H1 (cell line): ENCODE measurements around the gene PI4KB. TPM values are rescaled to one million over a fixed set of nuclear protein-coding genes. Genes with fewer than 3 reads are reported as not detected.

ENCODE experiments used
- CTCF ChIA-PET: fragments of 300-600 bp; sonication (Branson Sonifier 250); formaldehyde crosslinking; loops from one replicate; lab custom pipeline; 2021; ENCODE audit not compliant: partially characterized antibody; lab: Charles Lee
- POLR2A ChIA-PET: fragments of 300-600 bp; sonication (Branson Sonifier 250); formaldehyde crosslinking; loops from one replicate; lab custom pipeline; 2021; ENCODE audit warnings: inconsistent platforms; ENCODE audit not compliant: partially characterized antibody; lab: Charles Lee
- DNase-seq, 2 experiments: peaks; one replicate each; pipeline versions ENCODE4 v3.0.0 to v3.0.0-alpha.2; 2010 to 2022; ENCODE audit warnings: low spot score in 2 of 2, low read depth in 1 of 2, mixed read lengths in 1 of 2
- FAIRE-seq: peaks from 2 replicates; lab custom pipeline; 2011; peaks lifted over from hg19 to GRCh38; lab: Jason Lieb, UNC
- H2AFZ ChIP-seq: 2 replicates; pipeline ENCODE4 v1.8.1; 2012; ENCODE audit warnings: low read length, inconsistent platforms
- H2AK5ac ChIP-seq: 2 replicates; pipeline ENCODE4 v1.6.1; 2013; ENCODE audit warnings: low read depth, low read length
- H2BK120ac ChIP-seq: replicated peaks from 2 replicates; pipeline ENCODE3; 2013; ENCODE audit warnings: low read depth, low read length, inconsistent platforms
- H2BK12ac ChIP-seq: 2 replicates; pipeline ENCODE4 v1.6.1; 2013; ENCODE audit warnings: low read depth, low read length
- H2BK15ac ChIP-seq: 2 replicates; pipeline ENCODE4 v1.6.1; 2013; ENCODE audit warnings: low read length
- H2BK20ac ChIP-seq: 2 replicates; pipeline ENCODE4 v1.6.1; 2013; ENCODE audit warnings: low read length
- H2BK5ac ChIP-seq: 2 replicates; pipeline ENCODE4 v1.6.1; 2013; ENCODE audit warnings: low read depth, low read length
- H3K14ac ChIP-seq: 2 replicates; pipeline ENCODE4 v1.6.1; 2013; ENCODE audit warnings: inconsistent platforms; ENCODE audit not compliant: insufficient read length
- H3K18ac ChIP-seq: 2 replicates; pipeline ENCODE4 v1.6.1; 2013; ENCODE audit warnings: low read length; ENCODE audit errors: extremely low read depth
- H3K23ac ChIP-seq: 2 replicates; pipeline ENCODE4 v1.6.1; 2013; ENCODE audit warnings: inconsistent platforms; ENCODE audit not compliant: insufficient read length
- H3K23me2 ChIP-seq: 2 replicates; pipeline ENCODE4 v1.6.1; 2013; ENCODE audit warnings: low read depth, low read length
- H3K27ac ChIP-seq: 2 replicates; pipeline ENCODE4 v1.6.1; 2011; ENCODE audit warnings: low read depth, low read length, inconsistent platforms
- H3K27me3 ChIP-seq, 4 experiments: replicated peaks in 1 of 4; 1 replicate in 1 of 4; 2 replicates in 3 of 4; pipeline versions ENCODE4 v1.6.1 to v1.8.1; 2011 to 2013; ENCODE audit warnings: low read length in 3 of 4, mild to moderate bottlenecking in 3 of 4, inconsistent platforms in 2 of 4, mixed read lengths in 2 of 4, moderate library complexity in 1 of 4; ENCODE audit not compliant: control insufficient read depth in 3 of 4, insufficient read depth in 3 of 4; ENCODE audit errors: extremely low read depth in 1 of 4
- H3K36me3 ChIP-seq, 4 experiments: 2 replicates each; pipeline versions ENCODE4 v1.6.1 to v1.8.1; 2011 to 2013; ENCODE audit warnings: mild to moderate bottlenecking in 4 of 4, low read length in 3 of 4, moderate library complexity in 2 of 4, control low read depth in 1 of 4, inconsistent platforms in 1 of 4; ENCODE audit not compliant: insufficient read depth in 4 of 4, control insufficient read depth in 2 of 4
- H3K4ac ChIP-seq: replicated peaks from 2 replicates; pipeline ENCODE3; 2013; ENCODE audit warnings: low read length, low read depth, mixed read lengths, inconsistent platforms; ENCODE audit not compliant: insufficient read length
- H3K4me1 ChIP-seq, 4 experiments: replicated peaks in 1 of 4; 1 replicate in 1 of 4; 2 replicates in 3 of 4; pipeline versions ENCODE4 v1.6.1 to v1.8.1; 2011 to 2013; ENCODE audit warnings: low read length in 3 of 4, inconsistent platforms in 2 of 4, mixed read lengths in 1 of 4; ENCODE audit not compliant: insufficient read depth in 4 of 4, control insufficient read depth in 3 of 4
- H3K4me2 ChIP-seq, 2 experiments: 2 replicates each; pipeline versions ENCODE4 v1.6.1 to v1.8.1; 2011 to 2013; ENCODE audit warnings: low read depth in 2 of 2, low read length in 2 of 2, control low read depth in 1 of 2, inconsistent platforms in 1 of 2, mild to moderate bottlenecking in 1 of 2; ENCODE audit not compliant: insufficient read depth in 1 of 2
- H3K4me3 ChIP-seq, 4 experiments: fragments of 200-600, 300-600 bp in 1 of 4; sonication (generic), shearing (Covaris generic), sonication (Bioruptor Twin) in 1 of 4; 2 replicates each; pipeline versions ENCODE4 v1.5.1 to v1.8.1; 2011 to 2016; ENCODE audit warnings: low read length in 4 of 4, low read depth in 3 of 4, control low read depth in 2 of 4, inconsistent platforms in 2 of 4, mild to moderate bottlenecking in 2 of 4, mixed read lengths in 1 of 4, moderate library complexity in 1 of 4; ENCODE audit not compliant: insufficient read depth in 2 of 4; ENCODE audit errors: extremely low read depth in 1 of 4
- H3K56ac ChIP-seq: replicated peaks from 2 replicates; pipeline ENCODE3; 2013; ENCODE audit warnings: low read depth, mild to moderate bottlenecking, mixed read lengths, low read length, inconsistent platforms; ENCODE audit not compliant: insufficient read length
- H3K79me1 ChIP-seq: 2 replicates; pipeline ENCODE4 v1.6.1; 2013; ENCODE audit warnings: low read depth, low read length, control low read depth
- H3K79me2 ChIP-seq, 2 experiments: 2 replicates each; pipeline versions ENCODE4 v1.6.1 to v1.8.1; 2012 to 2013; ENCODE audit warnings: low read length in 2 of 2, mild to moderate bottlenecking in 2 of 2, inconsistent platforms in 1 of 2; ENCODE audit not compliant: insufficient read depth in 2 of 2, control insufficient read depth in 1 of 2
- H3K9ac ChIP-seq, 4 experiments: replicated peaks in 1 of 4; 1 replicate in 1 of 4; 2 replicates in 3 of 4; pipeline versions ENCODE4 v1.6.1 to v1.8.1; 2011 to 2013; ENCODE audit warnings: low read depth in 3 of 4, low read length in 3 of 4, control low read depth in 2 of 4, mild to moderate bottlenecking in 2 of 4, moderate library complexity in 2 of 4, inconsistent platforms in 1 of 4; ENCODE audit errors: extremely low read depth in 1 of 4
- H3K9me3 ChIP-seq, 2 experiments: 2 replicates each; pipeline versions ENCODE4 v1.6.1 to v1.8.1; 2012 to 2013; ENCODE audit warnings: mild to moderate bottlenecking in 2 of 2, moderate library complexity in 2 of 2, control low read depth in 1 of 2, inconsistent platforms in 1 of 2, low read depth in 1 of 2, low read length in 1 of 2, mixed read lengths in 1 of 2; ENCODE audit not compliant: insufficient read depth in 2 of 2
- H4K20me1 ChIP-seq, 2 experiments: replicated peaks in 1 of 2; 2 replicates each; pipeline versions ENCODE3 to v1.8.1; 2011 to 2013; ENCODE audit warnings: inconsistent platforms in 2 of 2, low read length in 2 of 2, mild to moderate bottlenecking in 1 of 2; ENCODE audit not compliant: insufficient read depth in 2 of 2, control insufficient read depth in 1 of 2
- H4K5ac ChIP-seq: 2 replicates; pipeline ENCODE4 v1.6.1; 2013; ENCODE audit warnings: low read length, low read depth, mixed read lengths, inconsistent platforms; ENCODE audit not compliant: insufficient read length
- H4K8ac ChIP-seq: 2 replicates; pipeline ENCODE4 v1.8.0; 2013; ENCODE audit warnings: mild to moderate bottlenecking, moderate library complexity, low read length, inconsistent platforms; ENCODE audit not compliant: insufficient read depth; ENCODE audit errors: extremely low read depth
- H4K91ac ChIP-seq: replicated peaks from 2 replicates; pipeline ENCODE3; 2013; ENCODE audit warnings: low read length, mixed read lengths, inconsistent platforms; ENCODE audit not compliant: insufficient read length
- BCL11A ChIP-seq, 2 experiments: IDR thresholded peaks; one replicate each; pipeline ENCODE4 v1.6.1; 2011; ENCODE audit warnings: low read depth in 2 of 2, low read length in 2 of 2, mild to moderate bottlenecking in 2 of 2
- FOSL1 ChIP-seq: IDR thresholded peaks from 2 replicates; pipeline ENCODE4 v1.6.1; 2011; ENCODE audit warnings: mild to moderate bottlenecking, low read depth, low read length, moderate library complexity; ENCODE audit not compliant: insufficient read depth
- GTF2F1 ChIP-seq: IDR thresholded peaks from 2 replicates; pipeline ENCODE4 v1.6.1; 2012; ENCODE audit warnings: low read depth, low read length, improper control_type of control experiment, borderline replicate concordance
- KDM5A ChIP-seq: fragments of 200-600 bp; IDR thresholded peaks from 2 replicates; pipeline ENCODE4 v1.7.1; 2012; ENCODE audit warnings: mild to moderate bottlenecking, low read length, inconsistent platforms, mixed read lengths
- MAX ChIP-seq: IDR thresholded peaks from 2 replicates; pipeline ENCODE4 v1.6.1; 2012; ENCODE audit warnings: inconsistent platforms
- NANOG ChIP-seq: IDR thresholded peaks from 2 replicates; pipeline ENCODE4 v1.6.1; 2011; ENCODE audit warnings: low read length, low read depth, mild to moderate bottlenecking, inconsistent platforms; ENCODE audit not compliant: insufficient read depth, poor library complexity, severe bottlenecking
- NRF1 ChIP-seq: IDR thresholded peaks from 2 replicates; pipeline ENCODE4 v1.6.1; 2011; ENCODE audit warnings: mild to moderate bottlenecking, low read depth, low read length, improper control_type of control experiment
- POLR2A ChIP-seq, 2 experiments: IDR thresholded peaks; 1 replicate in 1 of 2; 2 replicates in 1 of 2; pipeline ENCODE4 v1.6.1; 2011; ENCODE audit warnings: low read depth in 2 of 2, low read length in 2 of 2, mild to moderate bottlenecking in 2 of 2; ENCODE audit errors: control extremely low read depth in 1 of 2
- POU5F1 ChIP-seq: IDR thresholded peaks from 2 replicates; pipeline ENCODE4 v1.6.1; 2011; ENCODE audit warnings: low read depth, mild to moderate bottlenecking, low read length, moderate library complexity
- RBBP5 ChIP-seq: IDR thresholded peaks from 2 replicates; pipeline ENCODE4 v1.7.1; 2012; ENCODE audit warnings: low read depth, mild to moderate bottlenecking, inconsistent platforms, low read length, moderate library complexity, borderline replicate concordance
- SP1 ChIP-seq: IDR thresholded peaks from 2 replicates; pipeline ENCODE4 v1.6.1; 2011; ENCODE audit warnings: low read depth, low read length
- WGBS, 2 experiments: shearing (Covaris generic) in 1 of 2; methylation state at CpG; one replicate each; pipeline versions ENCODE4 v1.1.6 to v1.1.7; 2013 to 2015; ENCODE audit warnings: low lambda C conversion rate in 2 of 2, mixed read lengths in 2 of 2, inconsistent platforms in 1 of 2, low coverage in 1 of 2, missing lambda C conversion rate in 1 of 2; ENCODE audit not compliant: insufficient replicate concordance in 2 of 2, insufficient coverage in 1 of 2, insufficient read length in 1 of 2; ENCODE audit errors: extremely low coverage in 1 of 2, missing lambda C conversion rate in 1 of 2; 5-methylcytosine and 5-hydroxymethylcytosine counted together
- polyA plus RNA-seq, 7 experiments: library from polyadenylated mRNA; depleted of rRNA in 3 of 7; stranded (reverse) in 5 of 7; unstranded in 2 of 7; fragments of >200 nt in 5 of 7; fragments of 200-250 nt in 2 of 7; gene quantifications; 1 replicate in 5 of 7; 2 replicates in 1 of 7; 4 replicates in 1 of 7; pipeline versions ENCODE4 v1.2.1 to v1.2.3, GENCODE V29; 2011 to 2013; ENCODE audit warnings: missing spikeins in 2 of 7, mixed read lengths in 2 of 7
- total RNA-seq: library from RNA; stranded (reverse); fragmentation: NEBNext Ultra II Directional; extraction: Animal tissue kit (Norgen Biotek cat#: 25700); gene quantifications from 2 replicates; pipeline ENCODE4 v1.2.1, GENCODE V29; 2021

Gene PI4KB
- total and polyA plus RNA-seq, 2 of the 8 experiments (the other 6 are each of a cell fraction or from before 2014, with no cell fraction given) = 30.1 to 37.1 TPM

GRCh38 chr1:151281225-151281968 is 45.8 kb downstream of the PI4KB start:
- H3K14ac ChIP-seq = no peak overlapping the region
- H2BK5ac ChIP-seq = peak overlapping the region; percentile 98
- H3K18ac ChIP-seq = peak overlapping the region; percentile 100
- H2BK120ac ChIP-seq = peak overlapping the region; percentile 58
- H3K9me3 ChIP-seq = no peaks in the 10 kb centered on the region
- peak overlapping the region; percentile 67 for H2AK5ac ChIP-seq
- H3K56ac ChIP-seq = peak overlapping the region; percentile 71
- peak overlapping the region; percentile 97 for H4K5ac ChIP-seq
- peaks cover 5 to 13% (median 8%) of the 10 kb centered on the region in 4 experiments; a peak in 7 of 8 replicates for H3K36me3 ChIP-seq
- H2BK12ac ChIP-seq = peak overlapping the region; percentile 99
- DNase-seq = peak; percentile 93 to 98
- H3K4me3 ChIP-seq = peak overlapping the region; percentile 77 to 96 (median 86)
- H4K91ac ChIP-seq = peak overlapping the region; percentile 91
- peak overlapping the region; percentile 61 for H3K4ac ChIP-seq
- peak overlapping the region; percentile 96; the same call in 1 of the 2 replicates for H2BK15ac ChIP-seq
- no peaks in the 10 kb centered on the region for H3K27me3 ChIP-seq
- peaks cover 0 to 7% of the 10 kb centered on the region in 2 experiments for H4K20me1 ChIP-seq
- peak overlapping the region; percentile 99 for H3K27ac ChIP-seq
- H3K9ac ChIP-seq = peak overlapping the region; percentile 94 to 97 (median 96)
- H3K23ac ChIP-seq = no peak overlapping the region
- H3K4me1 ChIP-seq = peaks cover 5 to 9% (median 7%) of the 10 kb centered on the region in 4 experiments; a peak in 5 of 7 replicates
- H3K23me2 ChIP-seq = peaks cover 9% of the 10 kb centered on the region
- peak overlapping the region; percentile 73 for H2AFZ ChIP-seq
- WGBS, 2 experiments = 1% methylated on average over 47 of the region's 48 CpGs; no CpG with 5 or more reads in 1 of the 2 experiments
- CTCF ChIA-PET = interaction anchor here (0.8 to 1.5 kb wide), 9 partner anchors 14 to 59 kb away, joined by 3 to 4 read pairs (median 3); no protein-coding TSS in a partner anchor
- H3K4me2 ChIP-seq = peak overlapping the region; percentile 51 to 75
- peak overlapping the region; percentile 97 for H4K8ac ChIP-seq
- FAIRE-seq = peak; percentile 50
- no peak overlapping the region for H2BK20ac ChIP-seq
- H3K79me1 ChIP-seq = peaks cover 8% of the 10 kb centered on the region; the same call in 1 of the 2 replicates
- POLR2A ChIA-PET = interaction anchor here (0.6 to 11.6 kb wide), 34 partner anchors 9 to 258 kb away, joined by 3 to 213 read pairs (median 5); partner anchors contain the start of genes C1orf56, LYSMD1, PI4KB and PSMB4
- H3K79me2 ChIP-seq = peaks cover 0 to 29% of the 10 kb centered on the region in 2 experiments; a peak in 2 of 4 replicates
- no peak; the same call in none of the 2 replicates for TF ChIP-seq MAX
- TF ChIP-seq FOSL1 = no peak
- TF ChIP-seq BCL11A (IDR thresholded peaks at IDR 0.05; ENCODE audit: low read depth in 2 of 2, low read length in 2 of 2) = no peak
- peak; percentile 95 for TF ChIP-seq SP1
- TF ChIP-seq POU5F1 = no peak
- no peak for TF ChIP-seq GTF2F1
- peak in 1 of 2 experiments; percentile 90; a peak in 2 of 3 replicates for TF ChIP-seq POLR2A (IDR thresholded peaks at IDR 0.05; ENCODE audit: control extremely low read depth in 1 of 2, low read depth in 2 of 2, low read length in 2 of 2)
- no peak; the same call in 1 of the 2 replicates for TF ChIP-seq NRF1
- TF ChIP-seq NANOG = no peak
- no peak for TF ChIP-seq KDM5A
- TF ChIP-seq RBBP5 = peak; percentile 34; the same call in 1 of the 2 replicates
